GM19025 (cell line): ENCODE results near the gene USH1C.

Source experiments
- ATAC-seq: cut with Tn5 transposase; IDR thresholded peaks from one replicate; pipeline ENCODE4 v1.9.1; 2021; ENCODE audit warnings: mild to moderate bottlenecking, low read depth, moderate library complexity; ENCODE audit not compliant: unreplicated experiment

Gene USH1C

DNA sequence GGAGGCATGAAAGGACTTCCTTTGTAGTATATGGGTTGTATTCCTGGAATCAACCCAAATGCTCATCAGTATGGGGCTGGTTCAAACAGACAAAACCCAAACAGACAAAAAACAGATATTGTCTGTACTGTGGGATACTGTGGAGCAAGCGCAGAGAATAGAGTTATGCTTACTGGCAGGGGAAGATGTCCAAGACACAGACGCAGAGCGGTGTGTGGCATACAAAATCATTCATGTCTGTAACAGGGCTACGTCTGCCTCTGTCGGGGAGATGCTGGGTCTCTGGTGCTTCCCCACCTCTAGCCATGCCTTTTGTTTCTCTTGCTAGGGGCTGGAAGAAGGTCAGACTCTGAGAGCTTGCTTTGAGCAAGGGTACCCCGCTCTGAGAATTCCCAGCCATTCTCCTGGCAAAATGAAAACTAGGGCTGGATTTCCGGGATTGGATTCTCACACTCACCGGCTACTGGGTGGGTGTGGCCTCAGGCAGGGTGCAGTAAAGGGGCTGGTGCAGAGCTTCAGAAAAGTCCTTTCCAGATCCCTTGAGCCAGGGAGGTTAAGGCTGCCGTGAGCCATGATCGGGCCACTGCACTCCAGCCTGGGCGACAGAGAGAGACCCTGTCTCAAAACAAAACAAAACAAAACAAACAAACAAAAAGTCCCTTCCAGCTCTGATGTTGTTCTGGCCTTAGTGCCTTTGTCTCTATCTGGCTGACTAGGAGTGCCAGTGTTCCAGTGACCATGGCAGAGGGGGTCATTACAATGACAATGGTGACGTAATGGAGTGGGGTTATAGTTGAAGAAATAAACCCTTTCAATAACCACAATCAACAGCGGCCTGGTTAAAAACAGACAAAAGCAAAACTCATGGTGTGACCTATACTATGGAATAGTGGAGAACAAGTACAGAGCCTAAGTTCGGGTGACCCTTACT lies 64.7 kb downstream of the USH1C start:
- no peak for ATAC-seq

DNA sequence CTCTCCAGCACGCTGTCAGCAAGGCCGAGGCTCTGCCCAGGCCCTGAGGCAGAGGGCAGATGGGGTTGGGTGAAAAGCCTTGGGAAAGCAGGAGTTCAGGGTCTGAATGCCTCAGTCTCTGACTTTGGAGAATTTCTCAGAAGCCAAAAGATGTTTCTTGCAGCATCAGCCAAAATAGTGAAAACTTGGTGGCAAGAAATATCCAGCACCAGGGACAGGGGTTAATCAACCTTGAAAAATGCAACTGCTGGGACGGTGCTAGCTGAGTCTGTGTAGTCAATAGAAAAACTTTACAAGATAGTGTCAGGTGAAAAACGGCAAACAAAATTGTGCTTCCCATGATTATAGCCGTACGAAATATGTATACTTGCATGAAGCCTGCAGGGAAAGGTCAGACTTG lies 66.1 kb downstream of the USH1C start:
- no peak for ATAC-seq

DNA sequence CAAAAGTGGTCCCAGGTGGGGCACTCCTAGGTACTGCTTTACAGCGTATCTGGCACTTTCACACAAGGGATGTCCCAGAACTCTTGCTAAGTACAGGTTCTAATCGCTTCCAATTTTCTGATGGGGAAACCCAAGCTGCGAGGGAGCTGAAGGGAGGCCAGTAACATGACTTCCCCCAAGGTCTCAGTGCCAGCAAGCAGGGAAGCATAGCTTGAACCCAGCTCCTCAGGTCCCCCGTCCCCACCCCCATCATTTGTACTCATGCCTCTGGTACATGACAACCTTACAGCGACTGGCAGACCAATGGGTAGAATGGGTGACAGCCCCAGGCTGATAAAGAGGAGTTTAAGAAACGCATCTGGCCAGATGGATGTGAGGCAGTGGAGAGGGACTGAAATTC lies 66.9 kb downstream of the USH1C start:
- ATAC-seq = no peak

DNA sequence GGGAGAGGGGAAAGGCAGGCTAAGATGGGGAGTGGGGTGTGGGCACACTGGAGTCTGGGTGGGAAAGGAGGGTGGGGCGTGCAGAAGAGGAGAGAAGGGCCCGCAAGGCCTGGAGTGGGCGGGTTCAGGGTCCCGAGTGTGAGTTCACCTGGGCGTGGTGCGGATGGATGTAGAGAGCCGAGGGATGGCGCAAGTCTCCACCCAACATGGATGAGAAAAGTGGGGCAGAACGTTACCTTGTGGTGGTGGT lies 67.2 kb downstream of the USH1C start:
- ATAC-seq = no peak

DNA sequence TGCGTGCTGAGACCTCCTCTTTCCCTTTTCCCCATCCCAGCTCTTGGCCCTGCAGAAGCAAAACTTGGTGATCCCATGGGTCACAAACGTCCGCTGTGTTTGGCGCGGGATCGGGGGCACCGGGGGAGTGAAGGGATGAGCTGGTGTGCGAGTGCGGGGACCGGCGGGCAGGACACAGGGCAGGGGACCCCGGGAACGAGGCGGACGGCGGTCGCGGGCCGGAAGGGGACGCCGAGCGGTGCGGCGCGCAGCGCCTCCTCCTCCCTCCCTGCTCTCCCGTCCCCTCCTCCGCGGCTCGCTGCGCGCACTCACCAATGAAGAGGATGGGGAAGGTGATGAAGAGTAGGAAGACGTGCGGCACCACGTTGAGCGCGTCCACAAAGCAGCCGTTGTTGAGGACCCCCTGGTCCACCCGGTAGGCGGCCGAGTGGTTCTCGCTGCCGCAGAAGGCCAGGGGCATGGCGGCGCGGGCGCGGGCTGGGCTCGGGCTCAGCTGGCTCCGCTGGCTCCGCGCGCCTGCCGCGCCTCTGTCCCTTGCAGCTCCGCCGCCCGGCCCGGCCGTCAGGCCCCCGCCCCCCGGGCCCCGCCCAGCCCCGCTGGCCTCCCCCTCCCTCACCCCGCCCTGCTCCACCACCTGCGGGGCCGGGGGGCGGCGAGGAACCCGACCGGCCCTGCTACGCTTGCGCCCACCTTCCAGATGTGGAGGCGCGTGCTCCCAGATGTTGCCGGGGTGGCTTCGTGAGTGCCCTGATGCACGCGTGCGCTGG lies 67.7 kb downstream of the USH1C start, which contains the start of gene ABCC8:
TSS of gene ABCC8 (minus strand) at position 529 of the 767 bp plus-strand sequence. CDS start at position 460, 69 bp downstream.
- ATAC-seq = no peak

DNA sequence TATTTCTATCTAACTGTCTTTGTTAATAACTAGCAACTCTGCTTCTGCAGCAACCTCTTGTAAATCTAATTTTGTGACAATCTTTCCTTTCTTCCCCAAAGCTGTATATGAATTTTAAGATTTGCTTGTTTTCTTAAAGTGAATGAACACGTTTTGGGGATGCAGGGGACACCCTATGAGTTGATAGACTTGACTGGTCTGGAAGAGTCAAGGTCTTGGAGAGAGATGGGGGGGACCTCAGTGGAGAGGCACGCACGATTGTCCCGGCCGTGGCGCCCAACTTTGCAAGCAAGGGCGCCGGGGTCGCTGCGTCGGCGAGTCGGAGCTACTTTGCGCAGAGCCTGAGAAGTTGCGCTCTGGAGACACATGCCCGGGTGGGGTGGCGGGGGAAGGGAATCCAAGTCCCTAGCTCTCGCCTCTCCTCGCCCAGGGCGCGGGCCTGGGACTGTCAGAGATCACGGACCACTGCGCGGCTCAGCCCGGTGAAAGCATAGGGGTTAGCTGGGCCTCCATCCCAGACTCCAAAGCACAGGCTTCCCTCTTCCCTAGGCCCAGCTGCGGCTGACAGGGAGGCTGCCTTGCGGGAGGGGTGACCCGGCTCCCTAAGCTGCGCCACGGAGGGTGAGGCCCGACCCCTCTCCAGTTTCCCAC lies 68.4 kb downstream of the USH1C start:
- no peak for ATAC-seq

DNA sequence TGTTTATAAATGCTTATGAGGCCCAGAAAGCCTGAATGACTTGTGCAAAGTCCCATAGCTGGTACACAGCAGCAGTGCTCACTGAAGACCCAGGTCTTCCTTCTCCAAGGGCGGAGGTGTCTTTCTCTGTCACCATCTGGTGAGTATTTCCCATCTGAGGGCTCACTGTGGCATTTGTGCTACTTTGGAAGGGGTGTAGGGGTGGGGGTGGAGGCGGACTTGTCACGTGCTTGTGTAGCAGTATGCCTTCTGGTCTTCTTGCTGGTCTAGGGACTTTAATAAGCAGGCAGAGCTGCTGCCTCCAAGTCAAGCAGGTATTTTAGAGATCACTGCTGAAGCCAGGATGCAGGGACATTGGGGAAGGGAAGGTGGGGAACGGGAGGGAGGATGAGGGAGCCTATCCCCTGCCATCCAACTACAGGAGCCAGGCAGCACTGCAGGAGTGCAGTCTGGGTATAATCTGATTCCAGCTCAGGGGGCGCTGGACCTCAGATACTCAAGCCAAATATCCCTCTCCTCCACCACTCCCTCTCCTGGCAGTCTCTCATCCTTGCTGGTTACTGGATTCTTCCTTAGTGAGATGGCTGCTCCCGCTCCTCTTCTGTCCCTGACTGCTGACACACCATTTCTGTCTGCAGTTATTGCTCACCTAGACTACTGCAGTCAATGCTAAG lies 71.0 kb downstream of the USH1C start:
- no peak for ATAC-seq

DNA sequence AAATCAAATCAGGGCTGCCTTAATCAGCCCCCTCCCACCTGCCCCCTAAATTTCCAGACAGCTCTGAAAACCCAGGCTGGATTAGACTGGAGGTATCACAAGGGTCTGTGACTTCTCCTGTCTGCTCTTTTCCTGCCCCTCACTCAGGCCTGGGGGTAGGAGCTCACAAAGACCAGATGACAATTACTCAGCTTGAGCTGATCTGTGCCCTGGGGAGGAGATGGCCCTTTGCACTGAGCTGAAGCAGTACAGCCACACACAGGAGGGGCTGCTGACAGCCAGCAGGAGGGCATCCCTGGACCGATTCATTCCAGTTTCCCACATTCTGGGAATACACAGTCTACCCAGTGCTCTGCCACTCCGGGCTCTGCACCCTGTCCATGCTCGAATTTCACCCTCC lies 71.7 kb downstream of the USH1C start:
- no peak for ATAC-seq

DNA sequence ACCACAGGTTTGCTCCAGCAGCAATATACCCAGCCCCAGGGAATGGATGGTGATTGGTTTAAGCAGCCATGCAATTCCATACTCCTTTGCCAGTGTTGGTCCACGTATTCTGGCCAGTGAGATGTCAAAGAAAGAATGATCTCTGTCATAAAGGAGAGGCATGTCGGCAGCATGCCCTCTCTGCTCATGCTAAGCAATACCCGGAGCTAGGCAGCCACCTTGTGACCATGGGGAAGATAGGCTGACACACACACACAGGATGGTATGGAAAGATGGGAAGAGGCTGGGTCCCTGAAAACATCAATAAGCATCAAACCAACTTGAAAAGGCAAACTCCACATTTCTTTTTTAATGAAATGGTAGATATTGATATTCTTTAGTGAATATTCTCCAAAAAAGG lies 72.7 kb downstream of the USH1C start:
- no peak for ATAC-seq

DNA sequence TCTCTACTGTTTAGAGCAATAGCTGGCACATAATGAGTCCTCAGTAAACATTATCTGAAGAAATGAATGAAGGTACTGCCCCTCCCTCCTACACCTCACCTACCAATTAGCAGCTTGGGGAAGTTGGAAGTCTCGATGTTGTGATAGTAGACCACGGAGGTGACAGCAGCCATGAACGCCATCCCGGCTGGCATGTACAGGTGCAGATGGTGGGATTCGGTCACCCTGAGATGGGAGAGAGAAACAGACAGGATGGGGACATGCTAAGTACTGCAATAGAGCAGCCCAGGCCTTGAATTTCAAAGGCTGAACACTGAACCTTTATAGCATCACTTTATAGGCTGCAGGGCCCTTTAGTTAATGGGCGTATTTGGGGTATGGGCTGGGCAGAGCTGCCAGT lies 74.2 kb downstream of the USH1C start:
- no peak for ATAC-seq

DNA sequence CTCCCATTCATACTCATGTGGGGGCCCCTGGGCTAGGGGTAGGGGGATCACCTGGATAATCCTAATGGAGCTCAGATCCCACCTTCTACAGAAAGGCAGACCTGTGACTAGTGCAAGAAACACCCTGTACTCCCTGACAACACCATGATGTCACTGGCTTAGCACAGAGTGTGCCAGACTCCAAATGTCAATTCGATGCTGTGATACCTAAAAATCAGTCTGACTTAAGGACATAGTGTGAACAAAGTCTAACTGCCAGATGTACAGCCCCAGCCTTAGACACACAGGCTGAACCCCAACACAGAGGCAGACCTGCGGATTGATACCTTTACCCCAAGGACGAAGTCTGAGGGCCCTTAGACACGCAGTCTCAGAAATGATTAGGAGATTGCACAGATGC lies 76.1 kb downstream of the USH1C start:
- no peak for ATAC-seq

DNA sequence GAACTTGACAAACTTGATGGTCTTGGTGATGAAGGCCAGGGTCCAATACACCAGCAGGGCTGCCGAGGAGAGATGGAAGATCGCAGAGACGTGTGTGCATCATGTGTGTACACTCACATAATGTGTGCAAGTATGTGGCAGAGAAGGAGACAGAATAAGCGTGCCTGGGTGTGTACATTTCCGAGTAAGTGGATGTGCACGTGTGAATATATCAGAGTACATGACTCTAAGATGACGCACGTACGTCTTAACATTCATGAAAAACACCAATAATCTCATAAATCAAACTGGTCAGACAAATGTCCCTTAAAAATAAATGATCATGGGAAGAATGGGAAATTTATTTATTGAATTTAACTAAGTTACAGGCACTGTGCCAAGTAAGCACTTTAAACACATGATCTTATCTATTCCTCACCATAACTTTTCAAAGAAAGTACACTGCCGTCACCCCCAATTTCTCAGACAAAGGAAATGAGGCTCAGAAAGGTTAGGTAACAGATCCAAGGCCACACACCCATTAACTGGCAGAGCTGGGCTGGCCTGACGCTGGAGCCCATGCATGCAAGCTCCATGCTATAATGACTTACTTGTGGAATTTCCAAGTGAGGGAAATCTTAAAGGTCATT lies 80.6 kb downstream of the USH1C start:
- ATAC-seq = no peak

DNA sequence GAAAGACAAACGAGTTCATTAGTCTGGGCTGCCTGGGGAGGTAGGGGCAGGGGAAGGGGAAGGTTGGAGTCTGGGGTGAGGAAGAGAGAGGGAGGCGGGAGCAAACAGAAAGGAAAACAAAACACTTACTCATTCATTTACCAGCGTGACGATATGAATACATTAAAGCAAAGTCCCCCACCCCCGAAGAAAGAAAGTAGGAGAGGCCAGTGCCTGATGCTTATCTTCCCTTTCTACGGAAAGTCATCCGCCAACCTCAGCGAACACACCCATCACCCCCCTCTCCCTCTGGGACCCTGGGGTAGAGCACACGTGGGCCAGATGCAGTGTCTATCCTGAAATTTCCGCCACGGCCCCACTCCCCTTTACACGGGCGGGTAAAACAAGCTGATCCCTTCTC lies 81.3 kb downstream of the USH1C start:
- ATAC-seq = no peak

DNA sequence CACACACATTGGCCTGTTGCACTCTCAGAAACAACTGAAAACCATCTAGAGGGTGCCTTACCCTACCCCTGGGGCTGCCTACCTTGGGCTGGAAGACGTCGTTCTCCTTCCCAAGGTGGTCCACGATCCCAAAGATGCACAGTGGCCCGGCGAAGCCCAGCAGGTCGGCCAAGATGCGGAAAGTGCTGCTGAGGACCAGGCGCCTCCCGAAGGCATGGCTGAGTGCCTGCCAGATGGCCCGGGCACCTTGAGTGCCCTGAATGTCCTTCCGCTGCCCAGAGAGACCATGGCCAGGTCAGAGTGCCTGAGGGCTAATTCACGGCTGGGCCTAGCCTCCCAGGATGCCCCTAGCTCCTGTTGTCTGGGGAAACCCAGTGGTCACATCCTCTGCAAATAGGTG lies 83.8 kb downstream of the USH1C start:
- ATAC-seq = no peak

DNA sequence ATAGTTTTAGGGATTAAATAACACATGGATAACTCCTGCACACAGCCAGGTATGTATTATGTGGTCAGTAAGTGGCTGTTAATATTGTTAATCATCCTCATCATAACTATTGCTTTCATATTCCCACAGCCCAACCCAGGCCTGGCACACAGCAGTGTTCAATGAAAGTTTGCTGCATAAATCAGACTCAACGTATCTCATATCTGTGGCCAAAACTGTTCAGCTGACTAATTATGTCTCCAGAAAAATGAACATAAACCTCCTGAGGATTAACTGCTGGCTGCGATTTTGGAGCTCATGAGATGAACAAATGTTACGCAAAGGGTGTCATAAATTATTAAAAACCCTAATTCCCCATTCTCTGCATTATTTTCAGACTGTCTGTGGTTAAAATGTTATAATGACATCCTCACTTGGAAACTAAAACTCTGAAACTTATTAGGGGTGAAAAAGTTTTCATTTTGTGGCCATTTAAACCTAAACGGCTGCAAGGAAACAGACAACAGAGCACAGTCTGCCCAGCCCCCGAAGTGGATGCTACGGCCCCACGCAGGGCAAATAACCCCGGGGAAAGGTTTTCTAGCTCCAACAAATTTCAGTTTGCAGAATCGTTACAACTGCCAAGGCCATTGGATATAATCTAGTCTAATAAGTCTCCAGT lies 84.8 kb downstream of the USH1C start:
- no peak for ATAC-seq

DNA sequence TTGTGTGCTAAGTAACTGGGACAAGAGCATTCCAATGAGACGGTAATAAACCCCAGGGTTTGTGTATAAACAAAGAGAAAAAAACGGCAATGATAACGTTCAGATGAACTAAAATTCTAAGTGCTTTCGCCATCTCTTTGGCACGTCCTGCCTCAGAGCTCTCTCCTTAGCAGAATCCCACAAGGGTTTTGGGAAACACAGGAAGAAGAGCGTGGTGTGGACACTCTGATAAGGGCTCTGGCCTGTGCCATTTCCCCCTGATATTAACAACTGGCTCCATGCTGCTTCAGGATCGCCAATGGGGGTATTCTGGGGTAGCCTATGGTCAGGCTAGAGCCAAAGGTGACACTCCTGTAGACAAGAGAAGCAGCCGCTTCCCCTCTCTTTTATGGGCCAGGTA lies 85.9 kb downstream of the USH1C start:
- no peak for ATAC-seq

DNA sequence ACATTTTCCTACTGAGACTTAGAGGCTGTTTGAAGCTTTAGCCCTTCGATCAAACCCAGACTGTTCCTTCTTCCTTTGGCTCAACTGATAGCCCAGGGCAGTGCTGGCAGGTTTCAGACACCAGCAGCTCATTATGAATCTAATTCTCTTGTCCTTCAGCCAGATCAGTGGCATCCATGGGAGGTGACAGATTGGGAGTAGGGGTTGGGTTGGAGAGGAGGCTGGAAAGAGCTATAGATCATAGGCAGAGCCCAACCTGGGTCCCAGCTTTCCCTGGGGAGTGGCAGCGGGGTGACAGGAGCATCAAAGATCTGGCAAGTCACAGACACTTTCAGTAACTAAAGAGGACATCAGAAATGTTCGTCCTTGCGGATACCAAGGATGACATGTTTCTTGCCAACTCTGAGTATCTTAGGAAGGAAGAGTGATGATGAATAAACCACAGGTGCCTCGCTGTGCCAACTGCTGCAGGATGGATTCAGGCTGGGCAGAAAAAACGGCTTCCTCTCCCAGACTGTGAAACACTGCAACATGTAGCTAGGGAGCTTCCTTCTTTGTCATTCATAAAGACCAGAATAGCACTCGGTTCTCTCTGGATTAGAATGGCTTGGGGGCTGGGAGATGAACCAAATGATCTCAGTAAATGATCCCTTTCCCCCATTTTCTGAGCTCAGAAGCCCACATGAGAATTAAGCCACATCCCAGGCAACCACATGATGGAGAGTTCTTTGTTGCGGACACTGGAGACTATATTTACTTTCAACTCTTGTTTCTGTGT lies 86.6 kb downstream of the USH1C start:
- no peak for ATAC-seq

DNA sequence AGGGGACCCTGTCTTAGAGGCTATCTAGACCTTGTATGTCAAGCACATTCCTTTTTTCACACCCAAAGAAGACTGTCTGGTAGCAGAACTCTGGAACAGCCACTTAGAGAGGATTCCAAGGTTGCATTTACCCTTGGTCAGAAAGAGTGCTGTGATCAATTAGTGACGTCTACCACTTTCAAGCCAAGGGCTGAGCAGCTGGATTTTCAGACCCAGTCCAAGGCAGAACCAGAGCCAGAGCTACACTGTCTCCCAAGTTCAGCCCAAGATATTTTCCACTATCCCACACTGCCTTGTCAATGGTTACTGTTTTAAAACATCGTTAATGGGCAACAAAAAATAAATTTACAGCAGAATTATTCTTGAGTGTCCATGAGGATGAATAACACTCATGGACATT lies 91.5 kb downstream of the USH1C start:
- no peak for ATAC-seq

DNA sequence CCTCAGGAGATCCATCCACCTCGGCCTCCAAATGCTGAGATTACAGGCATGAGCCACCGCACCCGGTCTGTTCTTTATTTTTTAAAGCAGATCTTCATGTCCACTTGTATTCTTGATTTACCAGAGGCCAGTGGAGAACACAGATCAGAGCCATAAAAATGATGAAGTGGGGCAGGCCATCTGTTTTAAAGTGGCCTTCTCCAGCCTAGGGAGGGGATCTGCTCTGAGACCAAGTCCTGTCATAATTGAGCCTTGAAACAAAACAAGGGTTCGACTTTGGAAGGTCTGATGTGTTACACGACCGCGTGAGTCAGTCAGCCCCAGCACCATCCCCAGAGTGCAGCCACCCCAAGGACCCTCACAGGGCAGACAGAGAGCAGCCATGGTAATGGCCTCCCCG lies 95.1 kb downstream of the USH1C start:
- ATAC-seq = no peak
